GM19452 (cell line): ENCODE results near the gene PHLDB1.
"Not testable (repeated sequence)": the region's sequence is repeated elsewhere in the genome, so short reads cannot be mapped to it uniquely, and the experiment has no call there.

Experiments used
- ATAC-seq: cut with Tn5 transposase; IDR thresholded peaks from one replicate; pipeline ENCODE4 v1.9.1; 2021; ENCODE audit not compliant: unreplicated experiment

The PHLDB1 gene

GRCh38 chr11:118607401-118608359 lies at the start of gene PHLDB1:
PHLDB1 (plus strand) TSS chr11:118607615; CDS start chr11:118613837, 6,222 bp downstream.
- no peak for ATAC-seq

GRCh38 chr11:118560806-118561205 lies 46.6 kb upstream of the PHLDB1 start:
- ATAC-seq: no peak

GRCh38 chr11:118565051-118565450 lies 42.4 kb upstream of the PHLDB1 start:
- no peak for ATAC-seq

GRCh38 chr11:118569670-118570069 lies 37.7 kb upstream of the PHLDB1 start:
- ATAC-seq: no peak

GRCh38 chr11:118570787-118571186 lies 36.6 kb upstream of the PHLDB1 start:
- ATAC-seq: no peak

- not testable (repeated sequence) for ATAC-seq
Observed at GRCh38 chr11:118571701-118572060, 35.7 kb upstream of the PHLDB1 start.

GRCh38 chr11:118572061-118572980 lies 35.1 kb upstream of the PHLDB1 start, which contains the start of gene ARCN1:
ARCN1 (plus strand) TSS chr11:118572409; CDS start chr11:118572548, 139 bp downstream.
- ATAC-seq: no peak

GRCh38 chr11:118572981-118573550 lies 34.3 kb upstream of the PHLDB1 start:
- ATAC-seq: no peak

GRCh38 chr11:118574636-118575035 lies 32.8 kb upstream of the PHLDB1 start:
- no peak for ATAC-seq

GRCh38 chr11:118577995-118578394 lies 29.4 kb upstream of the PHLDB1 start:
- not testable (repeated sequence) for ATAC-seq

GRCh38 chr11:118581057-118581456 lies 26.4 kb upstream of the PHLDB1 start:
- ATAC-seq: no peak

- no peak for ATAC-seq
Observed at GRCh38 chr11:118587952-118588351, 19.5 kb upstream of the PHLDB1 start.

- no peak for ATAC-seq
Observed at GRCh38 chr11:118592616-118593367, 14.6 kb upstream of the PHLDB1 start.

GRCh38 chr11:118594984-118595383 lies 12.4 kb upstream of the PHLDB1 start:
- ATAC-seq: not testable (repeated sequence)

GRCh38 chr11:118596224-118597146 lies 10.9 kb upstream of the PHLDB1 start:
- no peak for ATAC-seq

GRCh38 chr11:118597556-118597955 lies 9.9 kb upstream of the PHLDB1 start:
- ATAC-seq: no peak

- ATAC-seq: no peak
Observed at GRCh38 chr11:118602331-118602730, 5.1 kb upstream of the PHLDB1 start.

GRCh38 chr11:118603709-118604108 lies 3.7 kb upstream of the PHLDB1 start:
- not testable (repeated sequence) for ATAC-seq

- ATAC-seq: no peak
Observed at GRCh38 chr11:118604566-118604965, 2.8 kb upstream of the PHLDB1 start.
